CD4-positive, alpha-beta T cell (primary cell): ENCODE measurements around the gene NTSR2. TPM values are rescaled to one million over a fixed set of nuclear protein-coding genes. Genes with fewer than 3 reads are reported as not detected.

Source experiments
- ATAC-seq: fragments of 200-7000 bp; cut with Tn5 transposase; one replicate; pipeline ENCODE4 v1.10.0; 2022; ENCODE audit warnings: mild to moderate bottlenecking; ENCODE audit not compliant: poor library complexity
- CTCF ChIA-PET: fragments of 350-600 bp; sonication (Branson Sonifier 250); formaldehyde crosslinking; loops from one replicate; lab custom pipeline; 2021; ENCODE audit warnings: antibody characterized with exemption, inconsistent platforms; lab: Charles Lee
- POLR2A ChIA-PET: fragments of 350-600 bp; sonication (Branson Sonifier 250); formaldehyde crosslinking; loops from one replicate; lab custom pipeline; 2021; ENCODE audit warnings: antibody characterized with exemption, inconsistent platforms; lab: Charles Lee
- DNase-seq, 14 experiments: peaks; one replicate each; pipeline ENCODE4 v3.0.0-alpha.2; 2013 to 2020; ENCODE audit warnings: mixed read lengths in 2 of 14
- H3K27ac ChIP-seq, 2 donors: one replicate each; pipeline versions ENCODE4 v1.5.1 to v1.7.0; 2013; ENCODE audit warnings: low read length in 2 of 2, low read depth in 1 of 2, mild to moderate bottlenecking in 1 of 2
- H3K27me3 ChIP-seq, 2 experiments: 1 replicate in 1 of 2; 2 replicates in 1 of 2; pipeline versions ENCODE4 v1.6.1 to v1.7.0; 2013; ENCODE audit warnings: low read length in 2 of 2, control low read depth in 1 of 2, mild to moderate bottlenecking in 1 of 2, moderate library complexity in 1 of 2; ENCODE audit not compliant: insufficient read depth in 2 of 2, control insufficient read depth in 1 of 2
- H3K36me3 ChIP-seq: one replicate; pipeline ENCODE4 v1.6.1; 2013; ENCODE audit warnings: low read length, control low read depth; ENCODE audit not compliant: insufficient read depth
- H3K4me1 ChIP-seq: one replicate; pipeline ENCODE4 v1.6.1; 2013; ENCODE audit warnings: low read length, control low read depth; ENCODE audit not compliant: insufficient read depth
- H3K4me3 ChIP-seq: one replicate; pipeline ENCODE4 v1.5.1; 2013; ENCODE audit warnings: mild to moderate bottlenecking, low read length, moderate library complexity
- H3K9me3 ChIP-seq, 2 experiments: 1 replicate in 1 of 2; 2 replicates in 1 of 2; pipeline versions ENCODE4 v1.6.1 to v1.7.0; 2013; ENCODE audit warnings: low read length in 2 of 2, mild to moderate bottlenecking in 2 of 2, control low read depth in 1 of 2, moderate library complexity in 1 of 2; ENCODE audit not compliant: control insufficient read depth in 1 of 2, insufficient read depth in 1 of 2
- H3K27ac Mint-ChIP-seq: one replicate; pipeline ENCODE4 v1.8.0; 2020; ENCODE audit warnings: mixed read lengths
- H3K27me3 Mint-ChIP-seq: one replicate; pipeline ENCODE4 v1.8.0; 2021; ENCODE audit warnings: mixed read lengths
- H3K36me3 Mint-ChIP-seq: one replicate; pipeline ENCODE4 v1.8.0; 2021; ENCODE audit warnings: low read depth, mixed read lengths
- H3K4me1 Mint-ChIP-seq: one replicate; pipeline ENCODE4 v1.8.0; 2021; ENCODE audit warnings: low read depth, mixed read lengths
- H3K4me3 Mint-ChIP-seq: one replicate; pipeline ENCODE4 v1.8.0; 2020; ENCODE audit warnings: mild to moderate bottlenecking, mixed read lengths
- H3K9me3 Mint-ChIP-seq: one replicate; pipeline ENCODE4 v1.8.0; 2020; ENCODE audit warnings: mixed read lengths
- CTCF ChIP-seq: fragments of 200-600 bp; IDR thresholded peaks from one replicate; pipeline ENCODE4 v1.8.0; 2022; ENCODE audit warnings: antibody characterized with exemption, mild to moderate bottlenecking
- intact Hi-C, 2 experiments: fragments of 100-400 bp; cut with DNase I in 1 of 2; cut with micrococcal nuclease in 1 of 2; formaldehyde crosslinking; loops; one replicate each; pipeline versions ENCODE4 v1.15.1 to v1.9.0; 2023 to 2025; cut with DNase I, micrococcal nuclease
- total RNA-seq, 174 experiments: library from RNA in 2 of 174; stranded (reverse) in 2 of 174; gene quantifications; one replicate each; pipeline ENCODE4 v1.2.3 and lab custom pipeline; 2021 to 2026

NTSR2 gene
- total RNA-seq, 2 experiments from 2014 or later, result not detected

- intact Hi-C loops, result no loop called here
- Histone ChIP-seq H3K4me3 (no peak overlapping the region), H3K27ac (no peak overlapping the region), H3K36me3 (no peaks in the 10 kb centered on the region), H3K27me3 (no peaks in the 10 kb centered on the region), H3K4me1 (no peaks in the 10 kb centered on the region), H3K9me3 (no peaks in the 10 kb centered on the region)
- no peak overlapping the region for H3K27ac Mint-ChIP-seq
- ATAC-seq (no peak), DNase-seq (no peak)
- CTCF ChIA-PET, result no interaction called here
- TF ChIP-seq CTCF, result no peak
- H3K4me1 Mint-ChIP-seq, result no peaks in the 10 kb centered on the region
- H3K9me3 Mint-ChIP-seq, result no peaks in the 10 kb centered on the region
- H3K27me3 Mint-ChIP-seq, result no peaks in the 10 kb centered on the region
- POLR2A ChIA-PET, result no interaction called here
- H3K4me3 Mint-ChIP-seq, result no peak overlapping the region
- H3K36me3 Mint-ChIP-seq, result no peaks in the 10 kb centered on the region
Observed at GRCh38 chr2:11616097-11616687, 53.8 kb downstream of the NTSR2 start.

GRCh38 chr2:11615209-11615608 lies 54.8 kb downstream of the NTSR2 start:
- Mint-ChIP-seq H3K27me3 (no peaks in the 10 kb centered on the region), H3K9me3 (no peaks in the 10 kb centered on the region), H3K27ac (no peak overlapping the region), H3K36me3 (no peaks in the 10 kb centered on the region), H3K4me3 (no peak overlapping the region), H3K4me1 (no peaks in the 10 kb centered on the region)
- DNase-seq (no peak), ATAC-seq (no peak)
- no peak for TF ChIP-seq CTCF
- no peaks in the 10 kb centered on the region for H3K4me1 ChIP-seq
- no peak overlapping the region for H3K27ac ChIP-seq
- peaks cover 0 to 7% of the 10 kb centered on the region in 2 experiments for H3K9me3 ChIP-seq
- ChIA-PET POLR2A (no interaction called here), CTCF (no interaction called here)
- no peaks in the 10 kb centered on the region for H3K36me3 ChIP-seq
- intact Hi-C loops, result no loop called here
- no peak overlapping the region for H3K4me3 ChIP-seq
- H3K27me3 ChIP-seq, result no peaks in the 10 kb centered on the region

GRCh38 chr2:11613297-11613696 lies 56.7 kb downstream of the NTSR2 start:
- CTCF ChIA-PET, result no interaction called here
- no peak overlapping the region for H3K27ac Mint-ChIP-seq
- DNase-seq, result no peak
- H3K4me3 Mint-ChIP-seq, result no peak overlapping the region
- no peak for ATAC-seq
- no peaks in the 10 kb centered on the region for H3K36me3 Mint-ChIP-seq
- TF ChIP-seq CTCF, result no peak
- no peaks in the 10 kb centered on the region for H3K9me3 Mint-ChIP-seq
- H3K27ac ChIP-seq, result no peak overlapping the region
- POLR2A ChIA-PET, result no interaction called here
- H3K4me1 ChIP-seq, result no peaks in the 10 kb centered on the region
- intact Hi-C loops, result no loop called here
- peaks cover 0 to 7% of the 10 kb centered on the region in 2 experiments for H3K9me3 ChIP-seq
- no peaks in the 10 kb centered on the region for H3K36me3 ChIP-seq
- H3K27me3 ChIP-seq, result no peaks in the 10 kb centered on the region
- no peak overlapping the region for H3K4me3 ChIP-seq
- peaks cover 4% of the 10 kb centered on the region for H3K27me3 Mint-ChIP-seq
- H3K4me1 Mint-ChIP-seq, result no peaks in the 10 kb centered on the region
